HG03571 (cell line): ENCODE results near the gene ZP2.
"Not testable (repeated sequence)": the region's sequence is repeated elsewhere in the genome, so short reads cannot be mapped to it uniquely, and the experiment has no call there.

Experiments
- ATAC-seq: cut with Tn5 transposase; IDR thresholded peaks from one replicate; pipeline ENCODE4 v1.9.1; 2021; ENCODE audit not compliant: unreplicated experiment

The ZP2 gene

DNA sequence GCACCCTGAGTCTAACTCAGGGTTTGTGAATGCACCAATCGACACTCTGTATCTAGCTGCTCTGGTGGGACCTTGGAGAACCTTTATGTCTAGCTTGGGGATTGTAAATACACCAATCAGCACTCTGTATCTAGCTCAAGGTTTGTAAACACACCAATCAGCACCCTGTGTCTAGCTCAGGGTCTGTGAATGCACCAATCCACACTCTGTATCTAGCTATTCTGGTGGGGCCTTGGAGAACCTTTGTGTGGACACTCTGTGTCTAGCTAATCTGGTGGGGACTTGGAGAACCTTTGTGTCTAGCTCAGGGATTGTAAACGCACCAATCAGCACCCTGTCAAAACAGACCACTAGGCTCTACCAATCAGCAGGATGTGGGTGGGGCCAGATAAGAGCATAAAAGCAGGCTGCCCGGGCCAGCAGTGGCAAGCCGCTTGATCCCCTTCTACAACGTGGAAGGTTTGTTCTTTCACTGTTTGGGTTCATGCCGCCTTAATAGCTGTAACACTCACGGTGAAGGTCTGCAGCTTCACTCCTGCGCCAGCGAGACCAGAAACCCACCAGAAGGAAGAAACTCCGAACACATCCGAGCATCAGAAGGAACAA, 58.1 kb downstream of the ZP2 start:
- ATAC-seq = not testable (repeated sequence)

GRCh38 chr16:21152160-21153030, 59.0 kb downstream of the ZP2 start:
- ATAC-seq = not testable (repeated sequence)

DNA sequence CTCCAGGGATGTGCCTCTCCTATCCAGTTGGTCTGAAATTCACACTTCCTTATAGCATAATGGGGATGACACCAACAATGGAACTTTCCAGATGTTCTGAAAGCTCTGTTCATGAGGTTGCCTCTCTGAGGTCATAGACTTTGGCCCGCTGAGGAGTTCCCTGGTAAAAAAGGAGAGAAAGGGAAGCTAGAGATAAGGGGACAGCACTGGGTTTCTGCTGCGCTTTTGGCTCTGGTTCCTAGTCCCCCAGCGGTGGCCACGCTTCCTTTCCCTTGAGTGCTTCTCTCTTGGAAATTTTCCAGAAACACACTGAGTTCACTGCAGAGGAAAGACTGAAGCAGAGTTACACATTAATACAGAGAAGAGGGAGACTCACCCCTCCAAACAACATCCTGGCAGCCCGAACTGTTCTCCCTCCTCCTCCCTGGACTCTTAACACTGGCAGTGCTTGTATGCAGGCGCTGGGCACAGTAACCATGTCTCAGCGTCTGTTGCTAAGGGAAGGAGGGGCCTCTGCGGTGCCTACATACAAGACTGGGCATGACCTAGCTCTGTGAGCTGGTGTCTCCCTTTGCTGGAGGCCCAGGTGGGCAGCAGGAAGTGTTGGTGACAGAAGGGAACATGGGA, 60.9 kb downstream of the ZP2 start, which contains the start of gene DNAH3:
DNAH3 (minus strand) TSS at position 472 of the 627 bp plus-strand sequence. CDS start 527 bp downstream, outside the sequence.
- no peak for ATAC-seq
